T-helper 1 cell treated with Interleukin-12 subunit alpha and Interleukin-12 subunit beta and Interleukin-4 antibody, amounts not matched to agents 30 μg/mL and 1 μg/mL, for 36 hours (primary cell): ENCODE measurements around the gene BIVM.

ENCODE experiments used
- H3K27ac Mint-ChIP-seq: one replicate; pipeline ENCODE4 v1.8.0; 2021; ENCODE audit warnings: mild to moderate bottlenecking, mixed read lengths
- H3K27me3 Mint-ChIP-seq: one replicate; pipeline ENCODE4 v1.8.0; 2021; ENCODE audit warnings: low read depth, mixed read lengths
- H3K36me3 Mint-ChIP-seq: one replicate; pipeline ENCODE4 v1.8.0; 2021; ENCODE audit warnings: low read depth, mixed read lengths
- H3K4me1 Mint-ChIP-seq: one replicate; pipeline ENCODE4 v1.8.0; 2021; ENCODE audit warnings: low read depth, mixed read lengths
- H3K4me3 Mint-ChIP-seq: one replicate; pipeline ENCODE4 v1.8.0; 2021; ENCODE audit warnings: mild to moderate bottlenecking, moderate library complexity, mixed read lengths
- H3K9me3 Mint-ChIP-seq: one replicate; pipeline ENCODE4 v1.8.0; 2021; ENCODE audit warnings: mixed read lengths

BIVM gene

DNA sequence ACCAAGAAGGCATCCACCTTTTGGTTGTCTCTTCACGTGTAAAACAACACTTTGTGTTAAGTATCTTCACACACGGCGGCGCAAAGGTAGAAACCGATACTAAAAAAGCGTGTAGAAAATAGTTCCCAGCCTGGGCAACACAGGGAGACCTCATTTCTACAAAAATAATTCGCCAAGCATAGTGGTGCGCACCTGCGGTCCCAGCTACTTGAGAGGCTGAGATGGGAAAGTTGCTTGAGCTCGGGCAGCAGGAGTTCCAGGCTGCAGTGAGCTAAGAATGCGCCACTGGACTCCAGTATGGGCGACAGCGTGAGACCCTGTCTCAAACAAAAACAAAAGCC lies 46.3 kb downstream of the BIVM start:
- H3K27me3 Mint-ChIP-seq, result peaks cover 3% of the 10 kb centered on the region
- H3K9me3 Mint-ChIP-seq, result no peaks in the 10 kb centered on the region
- H3K4me1 Mint-ChIP-seq, result peaks cover 38% of the 10 kb centered on the region
- H3K4me3 Mint-ChIP-seq, result peak overlapping the region; percentile 96
- peak overlapping the region; percentile 98 for H3K27ac Mint-ChIP-seq
- H3K36me3 Mint-ChIP-seq, result peaks cover 6% of the 10 kb centered on the region

DNA sequence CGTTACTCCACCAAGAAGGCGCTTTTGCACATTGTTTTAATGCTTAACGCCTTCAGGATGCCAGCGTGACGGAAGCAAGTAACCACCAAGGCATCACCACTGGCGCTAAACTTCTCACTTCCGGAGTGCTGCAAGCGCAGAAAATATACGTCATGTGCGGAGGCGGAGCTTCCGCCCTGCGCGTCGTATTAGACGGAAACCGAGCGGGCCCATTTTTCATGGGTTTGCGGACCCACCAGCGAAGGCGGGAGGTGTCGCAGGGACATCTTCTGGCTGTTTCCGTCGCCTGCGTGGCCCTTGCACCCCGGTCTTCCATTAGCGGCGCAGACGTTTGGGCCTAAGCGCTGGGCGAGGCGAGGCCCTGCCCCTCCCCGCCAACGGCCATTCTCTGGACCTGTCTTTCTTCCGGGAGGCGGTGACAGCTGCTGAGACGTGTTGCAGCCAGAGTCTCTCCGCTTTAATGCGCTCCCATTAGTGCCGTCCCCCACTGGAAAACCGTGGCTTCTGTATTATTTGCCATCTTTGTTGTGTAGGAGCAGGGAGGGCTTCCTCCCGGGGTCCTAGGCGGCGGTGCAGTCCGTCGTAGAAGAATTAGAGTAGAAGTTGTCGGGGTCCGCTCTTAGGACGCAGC lies 46.8 kb downstream of the BIVM start, which contains the start of gene ERCC5:
ERCC5 (plus strand) TSS at position 403 of the 631 bp plus-strand sequence. CDS start 235 bp downstream, outside the sequence.
- H3K4me1 Mint-ChIP-seq, result peaks cover 43% of the 10 kb centered on the region
- H3K4me3 Mint-ChIP-seq, result peak within 1 kb of the TSS; percentile 96
- H3K9me3 Mint-ChIP-seq, result no peaks in the 10 kb centered on the region
- peaks cover 10% of the 10 kb centered on the region for H3K36me3 Mint-ChIP-seq
- peak within 1 kb of the TSS; percentile 98 for H3K27ac Mint-ChIP-seq
- H3K27me3 Mint-ChIP-seq, result peaks cover 3% of the 10 kb centered on the region

DNA sequence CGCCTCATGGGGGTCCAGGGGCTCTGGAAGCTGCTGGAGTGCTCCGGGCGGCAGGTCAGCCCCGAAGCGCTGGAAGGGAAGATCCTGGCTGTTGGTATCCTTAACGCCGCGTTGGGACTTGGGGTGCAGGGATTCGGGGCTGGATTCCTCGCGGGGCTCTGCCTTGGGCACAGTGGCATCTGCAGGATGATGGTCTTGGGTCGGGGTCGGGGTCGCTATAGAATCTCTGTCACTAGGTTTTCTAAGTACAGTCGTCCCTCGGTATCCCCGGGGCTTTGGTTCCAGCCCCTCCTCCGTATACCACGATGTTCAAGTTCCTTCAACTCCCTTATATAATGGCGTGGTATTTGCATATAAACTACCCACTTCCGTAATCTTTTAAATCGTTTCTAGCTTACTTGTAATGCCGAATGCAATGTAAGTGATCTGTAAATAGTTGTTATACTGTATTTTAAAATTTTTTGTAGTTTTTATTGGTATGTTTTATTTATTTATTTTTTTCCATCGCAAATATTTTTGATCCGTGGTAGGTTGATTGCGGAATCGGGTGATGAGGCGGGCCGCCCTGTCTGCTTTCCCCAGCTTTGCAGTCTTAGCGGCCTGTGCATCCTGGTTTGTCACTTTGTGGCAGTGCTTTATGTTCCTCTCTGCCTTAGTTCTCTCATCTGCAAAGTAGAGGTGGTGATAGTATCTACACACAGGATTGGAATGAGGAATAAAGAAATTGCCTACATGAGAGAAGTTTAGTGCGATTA lies 47.5 kb downstream of the BIVM start:
- H3K36me3 Mint-ChIP-seq, result peaks cover 10% of the 10 kb centered on the region
- peak overlapping the region; percentile 98 for H3K27ac Mint-ChIP-seq
- peaks cover 43% of the 10 kb centered on the region for H3K4me1 Mint-ChIP-seq
- no peaks in the 10 kb centered on the region for H3K9me3 Mint-ChIP-seq
- peak overlapping the region; percentile 96 for H3K4me3 Mint-ChIP-seq
- H3K27me3 Mint-ChIP-seq, result peaks cover 3% of the 10 kb centered on the region

- Mint-ChIP-seq H3K27ac (peak overlapping the region; percentile 98), H3K36me3 (peaks cover 12% of the 10 kb centered on the region), H3K9me3 (no peaks in the 10 kb centered on the region), H3K4me1 (peaks cover 44% of the 10 kb centered on the region), H3K27me3 (peaks cover 3% of the 10 kb centered on the region), H3K4me3 (peak overlapping the region; percentile 96)
These were observed 48.6 kb downstream of the BIVM start for GRCh38 chr13:102847272-102848234.

DNA sequence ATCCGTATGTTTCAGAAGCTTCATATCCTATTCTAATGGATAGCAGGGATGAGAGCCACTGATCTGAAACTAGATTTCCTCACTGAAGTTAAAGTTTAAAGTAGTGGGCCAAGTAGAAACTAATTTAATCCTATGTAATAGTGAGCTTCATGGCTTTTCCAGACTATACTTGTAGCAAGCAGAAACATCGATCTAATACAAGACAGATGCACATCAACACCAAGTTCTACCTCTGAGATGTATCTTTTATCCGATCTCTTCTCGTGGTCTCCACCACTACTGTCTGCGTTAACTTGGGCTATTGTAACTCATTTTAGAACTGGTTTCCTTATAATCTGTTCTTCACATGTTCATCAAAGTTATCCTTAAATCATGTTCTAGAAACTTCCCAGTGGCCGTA lies 50.0 kb downstream of the BIVM start:
- H3K27ac Mint-ChIP-seq, result no peak overlapping the region
- peaks cover 49% of the 10 kb centered on the region for H3K4me1 Mint-ChIP-seq
- peaks cover 19% of the 10 kb centered on the region for H3K36me3 Mint-ChIP-seq
- no peaks in the 10 kb centered on the region for H3K9me3 Mint-ChIP-seq
- H3K4me3 Mint-ChIP-seq, result no peak overlapping the region
- H3K27me3 Mint-ChIP-seq, result peaks cover 3% of the 10 kb centered on the region

- H3K27ac Mint-ChIP-seq, result no peak overlapping the region
- peaks cover 35% of the 10 kb centered on the region for H3K36me3 Mint-ChIP-seq
- H3K4me3 Mint-ChIP-seq, result no peak overlapping the region
- H3K9me3 Mint-ChIP-seq, result no peaks in the 10 kb centered on the region
- peaks cover 46% of the 10 kb centered on the region for H3K4me1 Mint-ChIP-seq
- no peaks in the 10 kb centered on the region for H3K27me3 Mint-ChIP-seq
These were observed 53.6 kb downstream of the BIVM start for GRCh38 chr13:102852556-102852955.

GRCh38 chr13:102854675-102855074 lies 55.8 kb downstream of the BIVM start:
- Mint-ChIP-seq H3K36me3 (peaks cover 51% of the 10 kb centered on the region), H3K27ac (peak overlapping the region; percentile 66), H3K27me3 (no peaks in the 10 kb centered on the region), H3K9me3 (no peaks in the 10 kb centered on the region), H3K4me3 (peak overlapping the region; percentile 2), H3K4me1 (peaks cover 35% of the 10 kb centered on the region)

GRCh38 chr13:102856557-102856956 lies 57.6 kb downstream of the BIVM start:
- Mint-ChIP-seq H3K4me1 (peaks cover 26% of the 10 kb centered on the region), H3K27ac (no peak overlapping the region), H3K36me3 (peaks cover 52% of the 10 kb centered on the region), H3K27me3 (no peaks in the 10 kb centered on the region), H3K4me3 (no peak overlapping the region), H3K9me3 (no peaks in the 10 kb centered on the region)

DNA sequence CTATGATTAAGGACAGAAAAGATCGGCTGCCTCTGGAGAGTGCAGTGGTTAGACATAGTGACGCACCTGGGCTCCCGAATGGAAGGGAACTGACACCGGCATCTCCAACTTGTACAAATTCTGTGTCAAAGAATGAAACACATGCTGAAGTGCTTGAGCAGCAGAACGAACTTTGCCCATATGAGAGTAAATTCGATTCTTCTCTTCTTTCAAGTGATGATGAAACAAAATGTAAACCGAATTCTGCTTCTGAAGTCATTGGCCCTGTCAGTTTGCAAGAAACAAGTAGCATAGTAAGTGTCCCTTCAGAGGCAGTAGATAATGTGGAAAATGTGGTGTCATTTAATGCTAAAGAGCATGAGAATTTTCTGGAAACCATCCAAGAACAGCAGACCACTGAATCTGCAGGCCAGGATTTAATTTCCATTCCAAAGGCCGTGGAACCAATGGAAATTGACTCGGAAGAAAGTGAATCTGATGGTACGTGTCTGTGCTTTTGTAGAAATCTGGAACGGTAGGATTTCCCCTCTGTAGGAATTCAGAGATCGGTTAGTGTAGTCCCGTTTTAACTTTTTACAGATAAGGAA lies 63.8 kb downstream of the BIVM start:
- H3K27me3 Mint-ChIP-seq, result no peaks in the 10 kb centered on the region
- no peak overlapping the region for H3K4me3 Mint-ChIP-seq
- H3K27ac Mint-ChIP-seq, result no peak overlapping the region
- H3K36me3 Mint-ChIP-seq, result peaks cover 61% of the 10 kb centered on the region
- H3K4me1 Mint-ChIP-seq, result peaks cover 12% of the 10 kb centered on the region
- H3K9me3 Mint-ChIP-seq, result no peaks in the 10 kb centered on the region

DNA sequence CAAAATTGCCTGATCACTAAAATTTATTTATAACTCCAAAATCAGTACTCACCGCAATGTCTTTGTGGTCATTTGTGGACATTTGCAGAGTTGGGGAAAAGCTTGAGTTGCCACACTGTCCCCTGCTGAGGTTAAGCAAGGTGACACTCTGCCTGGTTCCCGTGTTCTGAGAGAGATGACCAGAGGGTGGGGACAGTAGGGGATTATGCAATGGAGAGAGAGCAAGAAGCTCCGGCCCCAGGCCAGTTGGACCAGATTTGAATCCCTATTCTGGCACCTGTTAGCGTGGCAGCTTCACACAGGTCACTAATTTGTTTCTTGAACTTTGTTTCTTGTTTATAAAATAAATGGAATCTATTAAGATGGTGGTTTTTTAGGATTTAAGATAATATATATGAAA lies 64.7 kb downstream of the BIVM start:
- Mint-ChIP-seq H3K27me3 (no peaks in the 10 kb centered on the region), H3K27ac (no peak overlapping the region), H3K4me1 (peaks cover 12% of the 10 kb centered on the region), H3K36me3 (peaks cover 55% of the 10 kb centered on the region), H3K4me3 (no peak overlapping the region), H3K9me3 (no peaks in the 10 kb centered on the region)

- Mint-ChIP-seq H3K9me3 (no peaks in the 10 kb centered on the region), H3K36me3 (peaks cover 34% of the 10 kb centered on the region), H3K4me3 (no peak overlapping the region), H3K27me3 (no peaks in the 10 kb centered on the region), H3K27ac (no peak overlapping the region), H3K4me1 (peaks cover 18% of the 10 kb centered on the region)
These were observed 69.5 kb downstream of the BIVM start for GRCh38 chr13:102868366-102868936.

GRCh38 chr13:102869948-102870676 lies 71.2 kb downstream of the BIVM start:
- Mint-ChIP-seq H3K27me3 (no peaks in the 10 kb centered on the region), H3K4me3 (no peak overlapping the region), H3K36me3 (peaks cover 30% of the 10 kb centered on the region), H3K27ac (peak overlapping the region; percentile 39), H3K4me1 (peaks cover 16% of the 10 kb centered on the region), H3K9me3 (no peaks in the 10 kb centered on the region)

DNA sequence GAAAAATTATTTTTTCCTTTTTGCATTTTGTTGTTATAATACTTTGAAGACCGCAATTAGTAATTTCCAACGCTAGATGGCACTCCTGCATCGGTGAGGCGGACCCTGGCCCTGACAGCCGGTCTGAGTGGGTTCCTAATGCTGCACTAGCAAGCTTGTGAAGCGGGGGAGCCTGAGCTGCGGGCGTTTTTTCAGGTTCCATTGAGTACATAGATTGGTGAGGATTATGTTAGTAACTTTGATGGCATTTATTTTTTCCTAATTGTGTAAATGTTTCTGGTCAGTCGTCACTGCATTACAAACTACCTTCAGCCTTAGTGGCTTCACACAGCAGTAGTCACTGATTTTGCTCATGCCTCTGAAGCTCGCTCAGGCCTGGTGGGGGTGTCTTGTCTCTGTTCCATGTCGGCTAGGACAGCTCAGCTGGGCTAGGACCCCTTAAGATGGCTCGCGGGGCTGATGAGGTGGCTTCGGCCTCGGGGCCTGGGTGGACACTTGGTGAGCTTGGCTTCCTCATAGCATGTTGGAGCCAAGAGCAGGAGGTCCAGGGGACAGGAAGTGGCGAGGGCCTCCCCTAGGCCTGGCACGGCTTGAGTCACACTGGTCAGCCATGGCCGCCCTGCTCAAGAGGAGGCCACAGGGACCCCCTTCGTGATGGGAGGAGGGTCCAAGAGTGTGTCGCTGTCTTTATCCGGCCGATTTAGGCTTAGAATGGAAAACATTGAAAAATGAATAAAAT lies 71.9 kb downstream of the BIVM start:
- Mint-ChIP-seq H3K27ac (peak overlapping the region; percentile 39), H3K4me1 (peaks cover 16% of the 10 kb centered on the region), H3K36me3 (peaks cover 30% of the 10 kb centered on the region), H3K4me3 (no peak overlapping the region), H3K9me3 (no peaks in the 10 kb centered on the region), H3K27me3 (no peaks in the 10 kb centered on the region)
